A673 (cell line): Measurements from ENCODE around the gene CNOT6L.

Experiments
- CTCF ChIP-seq: fragments of 300-800, 200-600 bp; sonication (generic); conservative IDR thresholded peaks from 2 replicates; pipeline ENCODE4 v1.5.1; 2017; ENCODE audit warnings: low read depth, mild to moderate bottlenecking, antibody characterized with exemption, low read length, moderate library complexity, mixed read lengths
- EZH2 ChIP-seq: fragments of 200-600 bp; sonication (generic); IDR thresholded peaks from 2 replicates; pipeline ENCODE4 v1.6.1; 2017; ENCODE audit warnings: borderline replicate concordance, low read depth, mild to moderate bottlenecking, mixed read lengths, antibody characterized with exemption, low read length; ENCODE audit not compliant: poor library complexity, severe bottlenecking

- no peak for TF ChIP-seq CTCF
- TF ChIP-seq EZH2, result no peak
These were observed 87.5 kb downstream of the CNOT6L start for GRCh38 chr4:77731656-77732055.
